Thyroid gland (tissue), 4 donors: Measurements from ENCODE around the gene MYO1E. TPM values are rescaled to one million over a fixed set of nuclear protein-coding genes. Genes with fewer than 3 reads are reported as not detected.

ENCODE experiments used
- DNase-seq, 2 donors: peaks; one replicate each; pipeline ENCODE4 v3.0.0-alpha.2; 2019
- H3K27ac ChIP-seq, 3 donors: fragments of 200-600 bp; sonication (generic); 1 replicate in 2 of 3; 2 replicates in 1 of 3; pipeline ENCODE4 v1.5.1; 2016 to 2019; ENCODE audit warnings: mild to moderate bottlenecking in 1 of 3, moderate library complexity in 1 of 3
- H3K27me3 ChIP-seq: fragments of 200-600 bp; sonication (generic); one replicate; pipeline ENCODE4 v1.5.1; 2019
- H3K36me3 ChIP-seq, 2 donors: fragments of 200-600 bp; sonication (generic); one replicate each; pipeline ENCODE4 v1.5.1; 2016 to 2019
- H3K4me1 ChIP-seq, 2 donors: fragments of 200-600 bp; sonication (generic); one replicate each; pipeline ENCODE4 v1.5.1; 2017 to 2019
- H3K4me3 ChIP-seq, 3 donors: fragments of 200-600 bp; sonication (generic); replicated peaks in 1 of 3; 1 replicate in 2 of 3; 2 replicates in 1 of 3; pipeline ENCODE4 v1.5.1; 2016; ENCODE audit warnings: mild to moderate bottlenecking in 1 of 3
- H3K9me3 ChIP-seq: fragments of 200-600 bp; sonication (generic); one replicate; pipeline ENCODE4 v1.5.1; 2017
- POLR2A ChIP-seq, 2 donors: fragments of 450-650 bp; IDR thresholded peaks; one replicate each; pipeline ENCODE4 v1.6.1; 2017; ENCODE audit warnings: antibody characterized with exemption in 2 of 2, mild to moderate bottlenecking in 2 of 2, moderate library complexity in 1 of 2
- WGBS, 2 donors: methylation state at CpG; one replicate each; pipeline ENCODE4 v1.1.5; 2017; 5-methylcytosine and 5-hydroxymethylcytosine counted together
- intact Hi-C: fragments of 100-400 bp; cut with DNase I; formaldehyde crosslinking; loops from one replicate; pipeline ENCODE4 v1.15.1; 2023
- total RNA-seq, 4 donors: library from RNA; depleted of rRNA; stranded (reverse); fragments of >200 nt; gene quantifications; one replicate each; pipeline ENCODE4 v1.2.3, GENCODE V29; 2016
- TF ChIP-seq, protein P1 (sequence below), 6 experiments: fragments of 200-600 bp in 3 of 6; fragments of 450-650 bp in 3 of 6; sonication (generic) in 3 of 6; IDR thresholded peaks; one replicate each; pipeline ENCODE4 v1.5.1; 2016 to 2019; ENCODE audit warnings: antibody characterized with exemption in 6 of 6, mild to moderate bottlenecking in 2 of 6, inconsistent platforms in 1 of 6, moderate library complexity in 1 of 6

The MYO1E gene
- total RNA-seq, 4 donors from 2014 or later, result 19.5 to 56.6 (median 34.6) TPM

DNA sequence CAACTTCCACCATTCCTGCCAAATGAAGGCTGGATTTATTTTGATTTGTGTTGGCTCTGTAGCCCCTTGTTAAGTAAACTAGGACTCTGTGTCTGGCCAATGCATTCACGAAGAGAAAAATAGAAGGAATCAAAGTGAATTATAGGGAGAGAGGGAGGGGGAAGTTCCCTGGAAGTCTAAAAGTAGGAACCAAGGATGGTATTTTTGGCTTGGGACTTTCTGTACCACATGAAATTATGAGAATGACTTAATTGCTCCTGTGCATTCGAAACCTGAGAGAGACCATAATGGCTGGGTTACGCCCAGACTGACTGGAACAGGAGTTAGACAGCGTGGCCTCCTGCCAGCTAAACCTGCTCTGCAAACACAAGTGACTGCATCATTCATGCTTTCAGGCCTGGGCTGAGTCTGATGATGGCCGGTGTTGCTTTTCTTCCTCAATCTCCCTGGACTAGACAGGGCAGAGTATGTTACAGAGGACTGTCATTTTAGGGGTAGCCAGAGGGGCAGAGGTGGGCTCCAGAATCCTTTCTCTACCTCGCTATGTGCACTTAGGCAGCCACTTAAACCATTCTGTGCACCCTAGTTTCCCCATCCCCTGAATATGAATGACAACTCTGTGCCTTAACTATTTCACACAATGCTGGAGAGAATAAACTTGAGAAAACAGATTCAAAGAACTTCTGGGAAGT is 58.9 kb downstream of the MYO1E start:
- no peaks in the 10 kb centered on the region for H3K9me3 ChIP-seq
- H3K27ac ChIP-seq, result peak overlapping the region; percentile 42 to 73 (median 68)
- H3K27me3 ChIP-seq, result no peaks in the 10 kb centered on the region
- peaks cover 35 to 44% of the 10 kb centered on the region in 2 donors for H3K4me1 ChIP-seq
- intact Hi-C loops, result loop anchor here (10.0 kb wide), 1 partner anchor 61 kb away; the partner anchor contains the start of gene MYO1E
- H3K36me3 ChIP-seq, result no peaks in the 10 kb centered on the region
- TF ChIP-seq POLR2A (IDR thresholded peaks at IDR 0.05), result no peak
- TF ChIP-seq, protein P1, sequence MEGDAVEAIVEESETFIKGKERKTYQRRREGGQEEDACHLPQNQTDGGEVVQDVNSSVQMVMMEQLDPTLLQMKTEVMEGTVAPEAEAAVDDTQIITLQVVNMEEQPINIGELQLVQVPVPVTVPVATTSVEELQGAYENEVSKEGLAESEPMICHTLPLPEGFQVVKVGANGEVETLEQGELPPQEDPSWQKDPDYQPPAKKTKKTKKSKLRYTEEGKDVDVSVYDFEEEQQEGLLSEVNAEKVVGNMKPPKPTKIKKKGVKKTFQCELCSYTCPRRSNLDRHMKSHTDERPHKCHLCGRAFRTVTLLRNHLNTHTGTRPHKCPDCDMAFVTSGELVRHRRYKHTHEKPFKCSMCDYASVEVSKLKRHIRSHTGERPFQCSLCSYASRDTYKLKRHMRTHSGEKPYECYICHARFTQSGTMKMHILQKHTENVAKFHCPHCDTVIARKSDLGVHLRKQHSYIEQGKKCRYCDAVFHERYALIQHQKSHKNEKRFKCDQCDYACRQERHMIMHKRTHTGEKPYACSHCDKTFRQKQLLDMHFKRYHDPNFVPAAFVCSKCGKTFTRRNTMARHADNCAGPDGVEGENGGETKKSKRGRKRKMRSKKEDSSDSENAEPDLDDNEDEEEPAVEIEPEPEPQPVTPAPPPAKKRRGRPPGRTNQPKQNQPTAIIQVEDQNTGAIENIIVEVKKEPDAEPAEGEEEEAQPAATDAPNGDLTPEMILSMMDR (IDR thresholded peaks at IDR 0.05), result no peak
- 24 to 26% methylated on average over 6 of the region's 6 CpGs for WGBS, 2 donors
- peak; percentile 95 to 96 for DNase-seq
- no peak overlapping the region for H3K4me3 ChIP-seq

DNA sequence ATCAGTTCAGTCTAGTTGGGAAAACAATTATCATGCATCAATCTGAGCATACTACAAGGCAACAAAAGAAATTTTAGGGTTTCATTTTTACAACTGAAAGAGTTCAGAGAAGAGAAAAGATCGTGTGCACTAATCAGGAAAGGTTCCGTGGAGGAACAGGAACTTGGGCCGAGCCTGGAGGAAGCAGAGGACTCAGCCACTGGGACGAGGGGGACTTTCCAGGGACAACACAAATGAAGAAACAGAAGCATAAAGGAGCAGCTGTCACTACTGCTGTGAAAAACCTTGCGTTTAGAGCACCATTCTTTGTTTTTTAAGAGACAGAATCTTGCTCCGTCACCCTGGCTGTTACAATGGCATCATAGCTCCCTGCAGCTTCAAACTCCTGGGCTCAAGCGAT is 60.5 kb downstream of the MYO1E start:
- Histone ChIP-seq H3K27me3 (no peaks in the 10 kb centered on the region), H3K4me3 (no peak overlapping the region), H3K36me3 (no peaks in the 10 kb centered on the region), H3K9me3 (no peaks in the 10 kb centered on the region), H3K27ac (no peak overlapping the region), H3K4me1 (peaks cover 32 to 39% of the 10 kb centered on the region in 2 donors)
- TF ChIP-seq POLR2A (IDR thresholded peaks at IDR 0.05), result no peak
- TF ChIP-seq, protein P1 (IDR thresholded peaks at IDR 0.05), result no peak
- DNase-seq, result no peak
- intact Hi-C loops, result loop anchor here (10.0 kb wide), 1 partner anchor 63 kb away; the partner anchor contains the start of gene MYO1E
- WGBS, 2 donors, result 82 to 83% methylated on average over 7 of the region's 7 CpGs

DNA sequence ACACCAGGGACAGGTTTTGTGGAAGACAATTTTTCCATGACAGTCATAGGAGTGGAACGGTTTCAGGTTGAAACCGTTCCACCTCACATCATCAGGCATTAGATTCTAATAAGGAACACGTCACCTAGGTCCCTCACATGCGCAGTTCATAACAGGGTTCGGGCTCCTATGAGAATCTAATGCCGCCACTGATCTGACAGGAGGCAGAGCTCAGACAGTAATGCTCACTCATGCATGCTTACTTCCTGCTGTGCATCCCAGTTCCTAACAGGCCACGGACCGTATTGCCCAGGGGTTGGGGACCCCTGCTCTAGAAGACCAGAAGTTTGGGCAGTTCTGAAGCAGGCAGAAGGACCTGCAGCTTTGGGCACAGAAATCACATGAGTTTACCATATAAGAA is 61.5 kb downstream of the MYO1E start:
- 97 to 98% methylated on average over 8 of the region's 8 CpGs for WGBS, 2 donors
- H3K27me3 ChIP-seq, result no peaks in the 10 kb centered on the region
- TF ChIP-seq POLR2A (IDR thresholded peaks at IDR 0.05), result no peak
- TF ChIP-seq, protein P1 (IDR thresholded peaks at IDR 0.05), result no peak
- H3K4me3 ChIP-seq, result no peak overlapping the region
- no peak overlapping the region for H3K27ac ChIP-seq
- H3K9me3 ChIP-seq, result no peaks in the 10 kb centered on the region
- peaks cover 22 to 35% of the 10 kb centered on the region in 2 donors for H3K4me1 ChIP-seq
- no peaks in the 10 kb centered on the region for H3K36me3 ChIP-seq
- intact Hi-C loops, result loop anchor here (10.0 kb wide), 1 partner anchor 64 kb away; the partner anchor contains the start of gene MYO1E
- no peak for DNase-seq

DNA sequence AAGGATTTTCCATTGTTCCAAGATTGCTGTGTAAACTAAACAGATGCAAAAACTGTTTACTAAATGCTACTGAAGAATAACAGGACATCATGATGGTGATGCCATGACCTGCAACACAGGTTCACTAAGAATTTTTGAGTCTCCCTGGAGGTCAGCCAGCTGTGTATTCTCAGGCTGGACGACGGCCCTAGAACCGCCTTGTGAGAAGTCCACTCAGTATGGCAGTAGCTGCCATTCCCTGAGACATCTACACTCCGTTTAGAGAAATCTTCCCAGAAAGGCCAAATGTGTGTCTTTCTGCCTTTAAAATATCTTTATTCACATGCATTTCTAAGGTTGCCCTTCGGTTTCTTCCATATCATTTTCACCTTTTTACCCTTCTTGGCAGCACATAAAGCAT is 63.3 kb downstream of the MYO1E start:
- Histone ChIP-seq H3K36me3 (no peaks in the 10 kb centered on the region), H3K27me3 (no peaks in the 10 kb centered on the region), H3K27ac (no peak overlapping the region), H3K4me3 (no peak overlapping the region), H3K4me1 (peaks cover 14 to 25% of the 10 kb centered on the region in 2 donors), H3K9me3 (no peaks in the 10 kb centered on the region)
- 81 to 85% methylated on average over 5 of the region's 5 CpGs for WGBS, 2 donors
- intact Hi-C loops, result no loop called here
- no peak for TF ChIP-seq POLR2A (IDR thresholded peaks at IDR 0.05)
- TF ChIP-seq, protein P1 (IDR thresholded peaks at IDR 0.05), result no peak
- DNase-seq, result no peak

DNA sequence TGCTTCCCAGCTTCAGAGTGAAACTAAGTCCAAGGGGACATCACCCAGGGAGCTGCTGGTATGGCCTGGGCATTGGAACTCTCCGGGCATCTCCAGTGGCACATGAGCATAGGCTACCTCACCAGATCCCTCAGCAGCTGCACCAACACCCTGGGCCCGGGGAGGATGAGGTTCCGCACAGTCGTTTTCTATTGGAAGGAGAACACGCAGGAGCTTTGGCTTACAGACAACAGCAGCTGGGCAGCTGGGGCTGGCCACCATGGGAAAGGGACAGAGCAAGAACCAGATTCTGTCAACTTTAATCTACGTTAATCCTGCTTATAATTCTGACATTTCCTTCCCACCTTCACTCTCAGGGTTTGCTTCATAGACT is 65.5 kb downstream of the MYO1E start:
- WGBS, 2 donors, result 97 to 98% methylated on average over 6 of the region's 6 CpGs
- intact Hi-C loops, result no loop called here

More for the DNA sequence above, 65.5 kb downstream of the MYO1E start:
- H3K4me1 ChIP-seq, result peaks cover 3 to 12% of the 10 kb centered on the region in 2 donors
- H3K27ac ChIP-seq, result no peak overlapping the region
- H3K36me3 ChIP-seq, result no peaks in the 10 kb centered on the region
- DNase-seq, result no peak
- no peaks in the 10 kb centered on the region for H3K27me3 ChIP-seq
- H3K9me3 ChIP-seq, result no peaks in the 10 kb centered on the region
- TF ChIP-seq, protein P1 (IDR thresholded peaks at IDR 0.05), result no peak
- TF ChIP-seq POLR2A (IDR thresholded peaks at IDR 0.05), result no peak
- H3K4me3 ChIP-seq, result no peak overlapping the region
